K562 (cell line): ENCODE measurements around the gene SETD5. TPM values are rescaled to one million over a fixed set of nuclear protein-coding genes. Genes with fewer than 3 reads are reported as not detected.

ENCODE experiments used
- CBX1 ChIP-seq: sonication (generic); IDR thresholded peaks from 2 replicates; pipeline ENCODE4 v1.6.1; 2016; ENCODE audit warnings: antibody characterized with exemption, low read depth, mild to moderate bottlenecking
- CHD1 ChIP-seq: fragments of 200-600 bp; sonication (generic); IDR thresholded peaks from one replicate; pipeline ENCODE4 v1.6.1; 2012; ENCODE audit warnings: mild to moderate bottlenecking, moderate library complexity, low read length, inconsistent platforms
- CXXC5 ChIP-seq: fragments of 250-450 bp; sonication (Bioruptor Pico); IDR thresholded peaks from 2 replicates; pipeline ENCODE4 v1.8.0; 2022; ENCODE audit warnings: inconsistent platforms, mild to moderate bottlenecking, moderate library complexity
- ELF1 ChIP-seq: fragments of 200-800 bp; sonication (Bioruptor generic); IDR thresholded peaks from 2 replicates; pipeline ENCODE4 v1.6.1; 2016; ENCODE audit warnings: missing genetic modification characterization, missing compliant biosample characterization
- FOXK1 ChIP-seq: sonication (generic); formaldehyde crosslinking; IDR thresholded peaks from 2 replicates; pipeline ENCODE4 v1.8.0; 2022; ENCODE audit warnings: missing genetic modification reagents, mild to moderate bottlenecking, borderline replicate concordance
- HCFC1 ChIP-seq: IDR thresholded peaks from 2 replicates; pipeline ENCODE4 v1.6.1; 2012; ENCODE audit warnings: low read depth, low read length, improper control_type of control experiment
- NCOA2 ChIP-seq, 2 experiments: fragments of 450-650 bp; IDR thresholded peaks; 2 replicates each; pipeline ENCODE4 v1.6.1; 2018; ENCODE audit warnings: mild to moderate bottlenecking in 2 of 2, moderate library complexity in 1 of 2; ENCODE audit not compliant: partially characterized antibody in 2 of 2
- PRPF4 ChIP-seq: fragments of 200-400 bp; formaldehyde crosslinking; IDR thresholded peaks from one replicate; pipeline ENCODE4 v1.6.1; 2017; ENCODE audit warnings: low read length, low read depth, mild to moderate bottlenecking; ENCODE audit not compliant: insufficient read depth, poor library complexity, severe bottlenecking
- PYGO2 ChIP-seq: fragments of 450-650 bp; IDR thresholded peaks from 2 replicates; pipeline ENCODE4 v1.6.1; 2016; ENCODE audit warnings: mild to moderate bottlenecking, missing genetic modification characterization, moderate library complexity, missing compliant biosample characterization
- RUNX1 ChIP-seq: sonication (generic); IDR thresholded peaks from 2 replicates; pipeline ENCODE4 v1.6.1; 2016; ENCODE audit warnings: antibody characterized with exemption, low read depth
- SMAD2 ChIP-seq: fragments of 150-350 bp; IDR thresholded peaks from 2 replicates; pipeline ENCODE4 v1.6.1; 2014; ENCODE audit warnings: low read depth, mild to moderate bottlenecking, low read length
- SREBF2 ChIP-seq: sonication (generic); formaldehyde crosslinking; IDR thresholded peaks from 2 replicates; pipeline ENCODE4 v1.4.0; 2020; ENCODE audit warnings: mild to moderate bottlenecking, missing genetic modification reagents
- TBL1XR1 ChIP-seq, 2 experiments: IDR thresholded peaks; 2 replicates each; pipeline ENCODE4 v1.6.1; 2012; ENCODE audit warnings: improper control_type of control experiment in 2 of 2, low read length in 2 of 2, mild to moderate bottlenecking in 1 of 2
- TBP ChIP-seq: optimal IDR thresholded peaks from 2 replicates; pipeline ENCODE3; 2011; ENCODE audit warnings: low read depth, low read length, improper control_type of control experiment
- ZNF282 ChIP-seq: sonication (generic); formaldehyde crosslinking; IDR thresholded peaks from 2 replicates; pipeline ENCODE4 v1.8.1; 2023; ENCODE audit warnings: missing genetic modification reagents
- ZNF778 ChIP-seq: fragments of 450-650 bp; formaldehyde crosslinking; IDR thresholded peaks from 2 replicates; pipeline ENCODE4 v1.4.0; 2020; ENCODE audit warnings: mild to moderate bottlenecking, moderate library complexity
- ZNF79 ChIP-seq: fragments of 250-450 bp; sonication (Bioruptor Pico); IDR thresholded peaks from 2 replicates; pipeline ENCODE4 v1.4.0; 2020; ENCODE audit warnings: low read depth, mild to moderate bottlenecking, moderate library complexity
- polyA plus RNA-seq, 8 experiments: library from polyadenylated mRNA; depleted of rRNA in 4 of 8; stranded (reverse) in 5 of 8; unstranded in 3 of 8; fragments of >200 nt; fragmentation: Nextera tagmentation in 2 of 8; fragmentation: Illumina TruSeq in 1 of 8; extraction: Ambion mirVana in 2 of 8; extraction: Trizol in 1 of 8; gene quantifications; 2 replicates each; pipeline versions ENCODE4 v1.2.1 to v1.2.3, GENCODE V29; 2011 to 2014; ENCODE audit warnings: inconsistent platforms in 1 of 8, missing spikeins in 1 of 8
- total RNA-seq, 7 experiments: library from RNA; depleted of rRNA in 6 of 7; stranded (reverse); fragments of >200 nt in 6 of 7; fragmentation: Illumina TruSeq in 2 of 7; extraction: Trizol in 2 of 7; gene quantifications; 2 replicates each; pipeline versions ENCODE4 v1.2.1 to v1.2.3, GENCODE V29; 2011 to 2021; ENCODE audit warnings: low replicate concordance in 1 of 7
- TF ChIP-seq, protein P1 (sequence below): fragments of 450-650 bp; IDR thresholded peaks from 2 replicates; pipeline ENCODE4 v1.6.1; 2017; ENCODE audit warnings: mild to moderate bottlenecking, moderate library complexity
- TF ChIP-seq, protein P2 (sequence below): fragments of 250-450 bp; sonication (Bioruptor Pico); IDR thresholded peaks from 2 replicates; pipeline ENCODE4 v1.4.0; 2020
- TF ChIP-seq, protein P3 (sequence below): fragments of 450-650 bp; IDR thresholded peaks from 2 replicates; pipeline ENCODE4 v1.7.0; 2016; ENCODE audit warnings: borderline replicate concordance

Gene SETD5
- total and polyA plus RNA-seq, 9 of the 15 experiments (the other 6 are each of a cell fraction or from before 2014, with no cell fraction given), result 20.8 to 135 (median 87.2) TPM

DNA sequence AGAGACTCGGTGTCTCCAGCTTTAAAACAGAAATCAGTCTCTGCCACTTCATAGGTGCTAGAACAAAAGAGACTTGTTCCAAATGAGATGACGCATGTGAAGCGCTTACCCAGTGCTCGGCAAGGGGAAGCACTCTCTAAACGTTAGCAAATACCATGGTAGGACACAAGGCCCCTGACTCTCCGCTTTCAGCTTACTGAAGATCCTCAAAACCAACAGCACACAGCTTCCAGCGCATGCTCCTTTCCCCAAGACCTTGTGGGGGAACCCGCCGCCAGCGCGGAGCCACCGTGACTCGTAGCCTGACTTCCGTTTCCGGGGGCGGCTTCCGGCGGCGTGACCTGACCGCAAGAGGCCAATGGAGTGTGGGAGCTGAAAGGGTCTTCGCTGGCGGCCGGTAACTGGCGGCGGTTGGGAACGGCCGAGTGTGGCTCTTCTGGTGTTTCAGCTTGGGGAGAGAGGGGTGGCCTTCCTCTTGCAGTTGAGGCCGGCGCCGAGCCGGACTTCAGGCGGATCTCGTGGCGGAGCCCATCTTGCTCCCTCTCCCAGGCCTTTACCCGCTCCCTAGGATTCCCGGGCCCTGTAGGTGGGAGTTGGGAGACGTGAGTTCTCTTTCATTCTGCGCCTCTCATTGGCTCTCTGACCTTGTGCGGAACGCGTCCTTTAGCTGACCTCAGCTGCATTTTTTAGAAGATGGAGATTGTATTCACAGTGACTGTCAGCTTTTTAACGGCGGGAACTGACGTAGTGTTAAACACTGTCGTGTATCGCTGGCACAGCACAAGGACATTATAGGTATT, 34.5 kb upstream of the SETD5 start, which contains the start of gene THUMPD3 (continued):
- TF ChIP-seq, protein P1, sequence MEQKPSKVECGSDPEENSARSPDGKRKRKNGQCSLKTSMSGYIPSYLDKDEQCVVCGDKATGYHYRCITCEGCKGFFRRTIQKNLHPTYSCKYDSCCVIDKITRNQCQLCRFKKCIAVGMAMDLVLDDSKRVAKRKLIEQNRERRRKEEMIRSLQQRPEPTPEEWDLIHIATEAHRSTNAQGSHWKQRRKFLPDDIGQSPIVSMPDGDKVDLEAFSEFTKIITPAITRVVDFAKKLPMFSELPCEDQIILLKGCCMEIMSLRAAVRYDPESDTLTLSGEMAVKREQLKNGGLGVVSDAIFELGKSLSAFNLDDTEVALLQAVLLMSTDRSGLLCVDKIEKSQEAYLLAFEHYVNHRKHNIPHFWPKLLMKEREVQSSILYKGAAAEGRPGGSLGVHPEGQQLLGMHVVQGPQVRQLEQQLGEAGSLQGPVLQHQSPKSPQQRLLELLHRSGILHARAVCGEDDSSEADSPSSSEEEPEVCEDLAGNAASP, result no peak
- no peak for TF ChIP-seq PYGO2 (tag)
- peak; percentile 80 for TF ChIP-seq PRPF4
- TF ChIP-seq ELF1 (tag), result peak; percentile 87
- TF ChIP-seq CBX1, result peak; percentile 85
- TF ChIP-seq CXXC5 (CRISPR knock-in tag), result peak; percentile 97
- no peak for TF ChIP-seq ZNF282 (CRISPR knock-in tag)
- no peak for TF ChIP-seq SMAD2
- TF ChIP-seq SREBF2 (CRISPR knock-in tag), result no peak
- no peak for TF ChIP-seq NCOA2 (IDR thresholded peaks at IDR 0.05; ENCODE audit: partially characterized antibody in 2 of 2)
- TF ChIP-seq ZNF79 (CRISPR knock-in tag), result no peak
- peak; percentile 92; the same call in 1 of the 2 replicates for TF ChIP-seq FOXK1 (CRISPR knock-in tag)
- peak; percentile 72 for TF ChIP-seq HCFC1
- no peak for TF ChIP-seq ZNF778 (CRISPR knock-in tag)
- TF ChIP-seq, protein P2, sequence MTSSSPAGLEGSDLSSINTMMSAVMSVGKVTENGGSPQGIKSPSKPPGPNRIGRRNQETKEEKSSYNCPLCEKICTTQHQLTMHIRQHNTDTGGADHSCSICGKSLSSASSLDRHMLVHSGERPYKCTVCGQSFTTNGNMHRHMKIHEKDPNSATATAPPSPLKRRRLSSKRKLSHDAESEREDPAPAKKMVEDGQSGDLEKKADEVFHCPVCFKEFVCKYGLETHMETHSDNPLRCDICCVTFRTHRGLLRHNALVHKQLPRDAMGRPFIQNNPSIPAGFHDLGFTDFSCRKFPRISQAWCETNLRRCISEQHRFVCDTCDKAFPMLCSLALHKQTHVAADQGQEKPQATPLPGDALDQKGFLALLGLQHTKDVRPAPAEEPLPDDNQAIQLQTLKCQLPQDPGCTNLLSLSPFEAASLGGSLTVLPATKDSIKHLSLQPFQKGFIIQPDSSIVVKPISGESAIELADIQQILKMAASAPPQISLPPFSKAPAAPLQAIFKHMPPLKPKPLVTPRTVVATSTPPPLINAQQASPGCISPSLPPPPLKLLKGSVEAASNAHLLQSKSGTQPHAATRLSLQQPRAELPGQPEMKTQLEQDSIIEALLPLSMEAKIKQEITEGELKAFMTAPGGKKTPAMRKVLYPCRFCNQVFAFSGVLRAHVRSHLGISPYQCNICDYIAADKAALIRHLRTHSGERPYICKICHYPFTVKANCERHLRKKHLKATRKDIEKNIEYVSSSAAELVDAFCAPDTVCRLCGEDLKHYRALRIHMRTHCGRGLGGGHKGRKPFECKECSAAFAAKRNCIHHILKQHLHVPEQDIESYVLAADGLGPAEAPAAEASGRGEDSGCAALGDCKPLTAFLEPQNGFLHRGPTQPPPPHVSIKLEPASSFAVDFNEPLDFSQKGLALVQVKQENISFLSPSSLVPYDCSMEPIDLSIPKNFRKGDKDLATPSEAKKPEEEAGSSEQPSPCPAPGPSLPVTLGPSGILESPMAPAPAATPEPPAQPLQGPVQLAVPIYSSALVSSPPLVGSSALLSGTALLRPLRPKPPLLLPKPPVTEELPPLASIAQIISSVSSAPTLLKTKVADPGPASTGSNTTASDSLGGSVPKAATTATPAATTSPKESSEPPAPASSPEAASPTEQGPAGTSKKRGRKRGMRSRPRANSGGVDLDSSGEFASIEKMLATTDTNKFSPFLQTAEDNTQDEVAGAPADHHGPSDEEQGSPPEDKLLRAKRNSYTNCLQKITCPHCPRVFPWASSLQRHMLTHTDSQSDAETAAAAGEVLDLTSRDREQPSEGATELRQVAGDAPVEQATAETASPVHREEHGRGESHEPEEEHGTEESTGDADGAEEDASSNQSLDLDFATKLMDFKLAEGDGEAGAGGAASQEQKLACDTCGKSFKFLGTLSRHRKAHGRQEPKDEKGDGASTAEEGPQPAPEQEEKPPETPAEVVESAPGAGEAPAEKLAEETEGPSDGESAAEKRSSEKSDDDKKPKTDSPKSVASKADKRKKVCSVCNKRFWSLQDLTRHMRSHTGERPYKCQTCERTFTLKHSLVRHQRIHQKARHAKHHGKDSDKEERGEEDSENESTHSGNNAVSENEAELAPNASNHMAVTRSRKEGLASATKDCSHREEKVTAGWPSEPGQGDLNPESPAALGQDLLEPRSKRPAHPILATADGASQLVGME, result peak; percentile 67; the same call in 1 of the 2 replicates
- TF ChIP-seq RUNX1, result peak; percentile 58; the same call in 1 of the 2 replicates
- peak; percentile 45 for TF ChIP-seq CHD1
- no peak; a peak in 1 of 4 replicates for TF ChIP-seq TBL1XR1 (IDR thresholded peaks at IDR 0.05; ENCODE audit: low read length in 2 of 2)
- peak; percentile 91 for TF ChIP-seq TBP
- TF ChIP-seq, protein P3, sequence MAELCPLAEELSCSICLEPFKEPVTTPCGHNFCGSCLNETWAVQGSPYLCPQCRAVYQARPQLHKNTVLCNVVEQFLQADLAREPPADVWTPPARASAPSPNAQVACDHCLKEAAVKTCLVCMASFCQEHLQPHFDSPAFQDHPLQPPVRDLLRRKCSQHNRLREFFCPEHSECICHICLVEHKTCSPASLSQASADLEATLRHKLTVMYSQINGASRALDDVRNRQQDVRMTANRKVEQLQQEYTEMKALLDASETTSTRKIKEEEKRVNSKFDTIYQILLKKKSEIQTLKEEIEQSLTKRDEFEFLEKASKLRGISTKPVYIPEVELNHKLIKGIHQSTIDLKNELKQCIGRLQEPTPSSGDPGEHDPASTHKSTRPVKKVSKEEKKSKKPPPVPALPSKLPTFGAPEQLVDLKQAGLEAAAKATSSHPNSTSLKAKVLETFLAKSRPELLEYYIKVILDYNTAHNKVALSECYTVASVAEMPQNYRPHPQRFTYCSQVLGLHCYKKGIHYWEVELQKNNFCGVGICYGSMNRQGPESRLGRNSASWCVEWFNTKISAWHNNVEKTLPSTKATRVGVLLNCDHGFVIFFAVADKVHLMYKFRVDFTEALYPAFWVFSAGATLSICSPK, result no peak
